Body of pancreas (tissue), 4 donors: ENCODE results near the gene CHRM2. TPM values are rescaled to one million over a fixed set of nuclear protein-coding genes. Genes with fewer than 3 reads are reported as not detected.

Source experiments
- ATAC-seq: fragments of 150-250 bp; one replicate; pipeline ENCODE4 v1.9.1; 2016
- DNase-seq, 4 donors: peaks; one replicate each; pipeline ENCODE4 v3.0.0-alpha.2; 2019
- H3K27ac ChIP-seq, 4 donors: fragments of 200-600 bp; sonication (generic); 1 replicate in 3 of 4; 2 replicates in 1 of 4; pipeline versions ENCODE4 v1.5.1 to v1.6.1; 2016 to 2019; ENCODE audit warnings: mild to moderate bottlenecking in 1 of 4, mixed read lengths in 1 of 4, moderate library complexity in 1 of 4
- H3K27me3 ChIP-seq, 2 donors: fragments of 200-600 bp; sonication (generic); one replicate each; pipeline ENCODE4 v1.6.0; 2016; ENCODE audit warnings: mild to moderate bottlenecking in 1 of 2
- H3K36me3 ChIP-seq, 2 donors: fragments of 200-600 bp; sonication (generic); replicated peaks in 1 of 2; 2 replicates each; pipeline ENCODE4 v1.5.1; 2016; ENCODE audit warnings: low read depth in 2 of 2; ENCODE audit not compliant: insufficient read depth in 1 of 2
- H3K4me1 ChIP-seq: fragments of 200-600 bp; sonication (generic); one replicate; pipeline ENCODE4 v1.6.0; 2016
- H3K4me3 ChIP-seq, 2 donors: fragments of 200-600 bp; sonication (generic); 1 replicate in 1 of 2; 2 replicates in 1 of 2; pipeline ENCODE4 v1.5.1; 2016 to 2019
- H3K9me3 ChIP-seq, 3 donors: fragments of 200-600 bp; sonication (generic); 1 replicate in 2 of 3; 2 replicates in 1 of 3; pipeline ENCODE4 v1.5.1; 2016
- POLR2A ChIP-seq, 3 donors: fragments of 450-650 bp; IDR thresholded peaks; one replicate each; pipeline ENCODE4 v1.6.1; 2016; ENCODE audit warnings: antibody characterized with exemption in 3 of 3, mild to moderate bottlenecking in 2 of 3
- WGBS, 2 donors: methylation state at CpG; one replicate each; pipeline ENCODE4 v1.1.5; 2017; 5-methylcytosine and 5-hydroxymethylcytosine counted together
- intact Hi-C: fragments of 100-400 bp; cut with DNase I; formaldehyde crosslinking; loops from one replicate; pipeline ENCODE4 v1.15.1; 2023
- total RNA-seq, 2 donors: library from RNA; depleted of rRNA; stranded (reverse); fragments of >200 nt; gene quantifications; one replicate each; pipeline ENCODE4 v1.1.0, GENCODE V29; 2016
- TF ChIP-seq, protein P1 (sequence below), 7 experiments: fragments of 450-650 bp in 4 of 7; fragments of 200-600 bp in 3 of 7; sonication (generic) in 3 of 7; IDR thresholded peaks; one replicate each; pipeline ENCODE4 v1.5.1; 2016 to 2019; ENCODE audit warnings: antibody characterized with exemption in 7 of 7

Gene CHRM2
- total RNA-seq, 2 donors from 2014 or later = not detected

DNA sequence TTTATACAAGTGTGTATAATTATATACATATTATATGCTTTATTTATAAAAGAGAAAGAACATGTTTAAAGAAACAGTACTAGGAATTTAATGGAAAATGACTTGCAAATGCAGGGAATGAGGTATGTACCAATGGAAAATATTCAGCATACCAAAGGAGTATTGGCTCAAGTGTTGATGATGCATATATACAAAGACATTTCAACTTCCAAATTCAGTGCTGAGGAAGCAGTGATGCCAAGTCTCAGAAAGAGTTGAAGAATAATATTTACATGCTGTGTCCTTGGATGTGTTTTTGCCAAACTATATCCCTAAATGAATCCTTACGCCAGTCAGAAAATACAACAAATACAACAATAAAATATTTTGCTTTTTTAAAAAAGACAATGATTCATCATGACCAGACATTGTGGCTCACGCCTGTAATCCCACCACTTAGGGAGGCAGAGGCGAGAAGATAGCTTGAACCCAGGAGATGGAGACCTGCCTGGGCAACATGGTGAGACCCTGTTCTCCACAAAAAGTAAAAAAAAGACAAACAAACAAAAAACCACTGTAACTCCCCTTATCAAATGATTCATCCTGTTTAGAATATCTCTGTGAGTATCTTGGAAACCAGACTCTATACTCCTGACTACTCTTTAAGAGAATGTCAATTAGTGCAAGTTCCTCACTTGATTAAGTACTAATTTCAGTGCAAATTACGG lies 157.2 kb downstream of the CHRM2 start:
- H3K36me3 ChIP-seq = no peaks in the 10 kb centered on the region
- no peak overlapping the region for H3K27ac ChIP-seq
- H3K4me1 ChIP-seq = no peaks in the 10 kb centered on the region
- no peak for TF ChIP-seq POLR2A (IDR thresholded peaks at IDR 0.05)
- TF ChIP-seq, protein P1, sequence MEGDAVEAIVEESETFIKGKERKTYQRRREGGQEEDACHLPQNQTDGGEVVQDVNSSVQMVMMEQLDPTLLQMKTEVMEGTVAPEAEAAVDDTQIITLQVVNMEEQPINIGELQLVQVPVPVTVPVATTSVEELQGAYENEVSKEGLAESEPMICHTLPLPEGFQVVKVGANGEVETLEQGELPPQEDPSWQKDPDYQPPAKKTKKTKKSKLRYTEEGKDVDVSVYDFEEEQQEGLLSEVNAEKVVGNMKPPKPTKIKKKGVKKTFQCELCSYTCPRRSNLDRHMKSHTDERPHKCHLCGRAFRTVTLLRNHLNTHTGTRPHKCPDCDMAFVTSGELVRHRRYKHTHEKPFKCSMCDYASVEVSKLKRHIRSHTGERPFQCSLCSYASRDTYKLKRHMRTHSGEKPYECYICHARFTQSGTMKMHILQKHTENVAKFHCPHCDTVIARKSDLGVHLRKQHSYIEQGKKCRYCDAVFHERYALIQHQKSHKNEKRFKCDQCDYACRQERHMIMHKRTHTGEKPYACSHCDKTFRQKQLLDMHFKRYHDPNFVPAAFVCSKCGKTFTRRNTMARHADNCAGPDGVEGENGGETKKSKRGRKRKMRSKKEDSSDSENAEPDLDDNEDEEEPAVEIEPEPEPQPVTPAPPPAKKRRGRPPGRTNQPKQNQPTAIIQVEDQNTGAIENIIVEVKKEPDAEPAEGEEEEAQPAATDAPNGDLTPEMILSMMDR (IDR thresholded peaks at IDR 0.05) = no peak
- DNase-seq = no peak
- H3K4me3 ChIP-seq = no peak overlapping the region
- no peaks in the 10 kb centered on the region for H3K27me3 ChIP-seq
- 62 to 67% methylated on average over 4 of the region's 4 CpGs for WGBS, 2 donors
- intact Hi-C loops = no loop called here
- no peak for ATAC-seq
- no peaks in the 10 kb centered on the region for H3K9me3 ChIP-seq

DNA sequence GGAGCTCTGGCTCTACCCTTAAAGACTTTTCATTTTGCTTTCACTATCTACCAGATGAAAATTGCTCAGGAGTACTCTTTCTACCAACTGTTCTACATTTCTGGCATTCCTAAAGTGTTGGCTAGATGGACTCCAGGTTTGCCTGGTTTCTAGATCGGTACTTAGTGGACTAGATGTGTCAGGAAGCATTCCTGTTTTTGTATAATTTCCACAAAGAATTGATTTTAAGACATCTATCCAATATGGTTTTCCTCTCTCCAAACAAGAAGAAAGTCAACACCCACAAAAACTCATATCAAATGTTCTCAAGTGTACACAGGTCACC lies 157.7 kb downstream of the CHRM2 start:
- no peak overlapping the region for H3K4me3 ChIP-seq
- 74 to 93% methylated on average over 1 of the region's 1 CpG for WGBS, 2 donors
- DNase-seq = no peak
- H3K27ac ChIP-seq = no peak overlapping the region
- H3K27me3 ChIP-seq = no peaks in the 10 kb centered on the region
- ATAC-seq = no peak
- H3K36me3 ChIP-seq = no peaks in the 10 kb centered on the region
- H3K9me3 ChIP-seq = no peaks in the 10 kb centered on the region
- TF ChIP-seq POLR2A (IDR thresholded peaks at IDR 0.05) = no peak
- TF ChIP-seq, protein P1 (IDR thresholded peaks at IDR 0.05) = no peak
- intact Hi-C loops = no loop called here
- H3K4me1 ChIP-seq = no peaks in the 10 kb centered on the region

DNA sequence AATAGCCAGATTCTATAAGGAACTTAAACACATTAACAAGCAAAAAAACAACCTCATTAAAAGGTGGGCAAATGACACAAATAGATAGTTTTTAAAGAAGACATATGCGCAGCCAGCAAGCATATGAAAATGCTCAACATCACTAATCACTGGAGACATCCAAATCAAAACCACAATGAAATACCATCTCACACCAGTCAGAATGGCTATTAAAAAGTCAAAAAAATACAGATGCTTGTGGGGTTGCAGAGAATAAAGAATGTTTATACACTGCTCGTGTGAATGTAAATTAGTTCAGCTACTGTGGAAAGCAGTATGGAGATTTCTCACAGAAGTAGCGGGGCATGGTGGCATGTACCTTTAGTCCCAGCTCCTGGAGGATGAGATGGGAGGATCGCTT lies 164.0 kb downstream of the CHRM2 start:
- Histone ChIP-seq H3K27me3 (no peaks in the 10 kb centered on the region), H3K27ac (no peak overlapping the region), H3K4me3 (no peak overlapping the region), H3K36me3 (no peaks in the 10 kb centered on the region), H3K4me1 (peaks cover 7% of the 10 kb centered on the region), H3K9me3 (no peaks in the 10 kb centered on the region)
- intact Hi-C loops = no loop called here
- DNase-seq (no peak), ATAC-seq (no peak)
- no peak for TF ChIP-seq POLR2A (IDR thresholded peaks at IDR 0.05)
- TF ChIP-seq, protein P1 (IDR thresholded peaks at IDR 0.05) = no peak
- WGBS, 2 donors = 87 to 89% methylated on average over 4 of the region's 4 CpGs

DNA sequence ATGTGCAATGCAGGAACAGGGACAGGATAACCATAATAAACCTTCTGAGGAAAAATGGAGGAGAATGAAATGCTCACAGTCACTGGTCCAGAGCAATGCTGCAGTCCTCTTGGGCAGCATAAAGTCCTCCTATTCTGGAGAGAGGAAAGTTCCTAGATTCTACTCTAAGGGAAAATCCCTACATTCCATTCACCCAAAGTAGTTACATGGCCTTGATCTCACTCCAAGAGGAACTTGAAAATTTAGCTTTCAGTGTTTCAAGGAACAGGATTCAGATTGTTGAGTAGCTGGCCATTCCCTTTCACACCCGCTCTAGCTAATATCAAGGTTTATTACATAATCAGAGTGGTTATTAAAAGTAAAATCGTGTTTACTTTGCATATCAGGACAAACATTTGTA lies 168.3 kb downstream of the CHRM2 start:
- DNase-seq (no peak), ATAC-seq (no peak)
- 11 to 15% methylated on average over 2 of the region's 2 CpGs for WGBS, 2 donors
- Histone ChIP-seq H3K4me3 (no peak overlapping the region), H3K36me3 (no peaks in the 10 kb centered on the region), H3K9me3 (no peaks in the 10 kb centered on the region), H3K27ac (no peak overlapping the region), H3K27me3 (no peaks in the 10 kb centered on the region), H3K4me1 (peaks cover 7% of the 10 kb centered on the region)
- TF ChIP-seq, protein P1 (IDR thresholded peaks at IDR 0.05) = no peak
- no peak for TF ChIP-seq POLR2A (IDR thresholded peaks at IDR 0.05)
- intact Hi-C loops = no loop called here

DNA sequence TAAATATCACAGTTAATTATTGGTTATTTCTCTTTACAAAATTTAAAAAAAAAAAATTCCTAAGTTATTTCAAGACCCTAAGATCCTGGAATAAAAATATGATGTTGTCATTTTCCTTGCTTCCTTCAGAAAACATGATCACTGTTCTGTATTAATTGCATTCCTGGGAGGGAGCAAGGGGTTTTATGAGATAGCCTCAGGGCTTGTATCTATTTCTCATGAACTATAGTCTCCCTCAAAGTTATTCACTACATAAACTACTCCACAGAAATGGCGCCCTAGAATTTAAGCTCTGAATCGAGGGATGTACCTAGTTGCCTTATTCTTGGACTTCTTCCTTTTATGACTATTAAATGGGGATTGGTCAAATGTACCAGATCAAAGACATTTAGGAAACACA lies 170.3 kb downstream of the CHRM2 start:
- Histone ChIP-seq H3K4me1 (peaks cover 7% of the 10 kb centered on the region), H3K9me3 (no peaks in the 10 kb centered on the region), H3K27me3 (no peaks in the 10 kb centered on the region), H3K4me3 (no peak overlapping the region), H3K36me3 (no peaks in the 10 kb centered on the region), H3K27ac (no peak overlapping the region)
- WGBS, 2 donors = 74 to 90% methylated on average over 2 of the region's 2 CpGs
- no peak for TF ChIP-seq POLR2A (IDR thresholded peaks at IDR 0.05)
- TF ChIP-seq, protein P1 (IDR thresholded peaks at IDR 0.05) = no peak
- intact Hi-C loops = no loop called here
- DNase-seq = no peak
- ATAC-seq = no peak
